Left lung (tissue), 10 donors: ENCODE measurements around the gene CALHM2. TPM values are rescaled to one million over a fixed set of nuclear protein-coding genes. Genes with fewer than 3 reads are reported as not detected.
A peak's percentile ranks its signal among the peaks of the same experiment; 100 is the strongest.

Experiments used
- ATAC-seq: fragments of 200-7000 bp; cut with Tn5 transposase; one replicate; pipeline ENCODE4 v1.9.1; 2020; ENCODE audit warnings: moderate library complexity
- DNase-seq, 4 donors: peaks; one replicate each; pipeline ENCODE4 v3.0.0-alpha.2; 2013 to 2020
- H3K27ac ChIP-seq, 2 donors: fragments of 200-600 bp; sonication (generic) in 1 of 2; one replicate each; pipeline versions ENCODE4 v1.5.0 to v1.8.0; 2020 to 2021
- H3K27me3 ChIP-seq, 2 donors: fragments of 200-600 bp; sonication (generic) in 1 of 2; one replicate each; pipeline versions ENCODE4 v1.5.0 to v1.8.0; 2020 to 2021
- H3K36me3 ChIP-seq, 2 donors: fragments of 200-600 bp; sonication (generic) in 1 of 2; one replicate each; pipeline versions ENCODE4 v1.5.0 to v1.8.0; 2020 to 2021
- H3K4me1 ChIP-seq, 2 donors: fragments of 200-600 bp; one replicate each; pipeline ENCODE4 v1.8.0; 2021
- H3K4me3 ChIP-seq, 2 donors: fragments of 200-600 bp; sonication (generic) in 1 of 2; one replicate each; pipeline versions ENCODE4 v1.5.0 to v1.8.0; 2020 to 2021; ENCODE audit warnings: mild to moderate bottlenecking in 1 of 2
- H3K9me3 ChIP-seq, 2 donors: fragments of 200-600 bp; sonication (generic) in 1 of 2; one replicate each; pipeline versions ENCODE4 v1.5.0 to v1.8.0; 2020 to 2021
- CTCF ChIP-seq, 2 donors: fragments of 200-600 bp; sonication (generic) in 1 of 2; IDR thresholded peaks; one replicate each; pipeline versions ENCODE4 v1.5.0 to v1.8.0; 2021; ENCODE audit warnings: antibody characterized with exemption in 2 of 2
- intact Hi-C, 2 donors: fragments of 100-400 bp; cut with DNase I; formaldehyde crosslinking; loops; one replicate each; pipeline versions ENCODE4 v1.11.2 to v1.14.2; 2022
- polyA plus RNA-seq, 6 donors: library from polyadenylated mRNA; unstranded; fragments of 120-200 nt; gene quantifications; one replicate each; pipeline ENCODE4 v1.2.1, GENCODE V29; 2013; ENCODE audit not compliant: insufficient read length in 6 of 6
- total RNA-seq, 2 donors: library from RNA; stranded (reverse); fragmentation: NEBNext Ultra II Directional; extraction: Animal tissue kit (Norgen Biotek cat#: 25700); gene quantifications; one replicate each; pipeline ENCODE4 v1.2.1, GENCODE V29; 2021
- donor health status: DM: no; HTN: yes; CAD: no.
- donor health status: DM: no; HTN: no; CAD: no.

The CALHM2 gene
- total and polyA plus RNA-seq, 8 donors, result 11.1 to 60.2 (median 17.9) TPM

DNA sequence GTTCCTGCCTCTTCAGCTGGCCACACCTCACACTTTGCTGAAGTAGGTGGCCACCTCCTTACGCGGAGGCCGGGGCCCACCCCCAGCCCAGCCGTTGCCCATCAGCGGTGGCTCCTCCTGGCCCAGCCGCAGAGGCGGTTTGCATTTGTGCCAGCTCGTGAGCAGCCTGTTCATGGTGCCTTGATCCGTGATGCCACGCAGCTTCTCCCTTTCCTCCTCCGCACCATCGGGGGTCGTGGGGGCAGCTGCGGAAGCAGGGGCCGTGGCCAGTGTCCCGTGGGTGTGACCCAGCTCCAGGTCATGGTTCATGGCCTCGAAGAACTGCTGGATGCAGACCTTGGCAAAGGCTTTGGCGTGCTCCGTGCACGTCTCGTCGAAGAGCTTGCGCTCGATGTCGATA lies 3.1 kb upstream of the CALHM2 start:
- H3K36me3 ChIP-seq, result peaks cover 0 to 2% of the 10 kb centered on the region in 2 donors
- DNase-seq (peak in 1 of 4 donors; percentile 69), ATAC-seq (no peak)
- peaks cover 10 to 24% of the 10 kb centered on the region in 2 donors for H3K4me1 ChIP-seq
- no peaks in the 10 kb centered on the region for H3K9me3 ChIP-seq
- no peak overlapping the region for H3K4me3 ChIP-seq
- intact Hi-C loops, result no loop called here
- no peak for TF ChIP-seq CTCF (IDR thresholded peaks at IDR 0.05)
- H3K27me3 ChIP-seq, result peaks cover 0 to 15% of the 10 kb centered on the region in 2 donors
- H3K27ac ChIP-seq, result no peak overlapping the region

GRCh38 chr10:103454026-103454425 lies 1.9 kb upstream of the CALHM2 start:
- intact Hi-C loops, result no loop called here
- no peak overlapping the region for H3K27ac ChIP-seq
- no peak overlapping the region for H3K4me3 ChIP-seq
- no peak for TF ChIP-seq CTCF (IDR thresholded peaks at IDR 0.05)
- H3K36me3 ChIP-seq, result peaks cover 0 to 15% of the 10 kb centered on the region in 2 donors
- H3K4me1 ChIP-seq, result peaks cover 22 to 36% of the 10 kb centered on the region in 2 donors
- ATAC-seq (no peak), DNase-seq (peak in 1 of 4 donors; percentile 72)
- no peaks in the 10 kb centered on the region for H3K9me3 ChIP-seq
- peaks cover 0 to 15% of the 10 kb centered on the region in 2 donors for H3K27me3 ChIP-seq

DNA sequence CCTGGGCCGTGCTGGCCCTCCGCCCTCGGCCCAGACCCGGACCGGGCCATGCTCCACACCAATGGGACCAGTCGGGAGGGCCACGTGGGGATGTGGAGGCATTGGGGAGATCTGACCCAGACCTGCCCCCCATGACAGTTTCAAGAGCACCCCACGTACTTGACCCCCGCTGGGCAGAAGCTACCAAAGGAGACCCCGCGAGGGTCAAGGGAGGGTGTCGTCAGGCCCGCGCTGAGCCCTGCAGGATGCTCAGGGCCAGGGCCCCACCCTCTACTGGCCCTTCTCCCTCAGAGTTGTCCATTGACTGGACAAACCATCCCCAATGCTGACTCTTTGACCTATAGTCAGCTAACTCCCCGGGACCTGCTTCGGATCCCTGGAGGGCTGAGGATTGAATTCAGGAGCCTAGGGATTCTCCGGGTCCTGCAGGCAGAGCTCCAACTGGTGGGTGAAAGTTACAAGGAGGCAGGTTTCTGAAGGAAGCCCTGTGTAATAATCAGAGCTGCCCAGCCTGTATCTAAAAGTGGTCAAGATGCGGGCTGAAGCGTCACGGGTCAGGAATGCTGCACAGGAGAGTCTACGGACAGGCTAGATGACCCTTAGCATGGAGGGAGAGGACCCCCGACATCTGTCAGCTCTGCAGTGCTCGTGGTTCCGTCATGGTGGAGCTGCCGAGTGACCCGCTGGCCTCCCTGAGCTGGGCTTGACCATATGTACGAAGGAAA lies 498 bp upstream of the CALHM2 start:
- Histone ChIP-seq H3K27ac (peak overlapping the region; percentile 83 to 84), H3K36me3 (peaks cover 0 to 27% of the 10 kb centered on the region in 2 donors), H3K27me3 (peaks cover 0 to 15% of the 10 kb centered on the region in 2 donors), H3K9me3 (no peaks in the 10 kb centered on the region), H3K4me1 (peaks cover 29 to 49% of the 10 kb centered on the region in 2 donors), H3K4me3 (peak overlapping the region; percentile 75 to 77)
- peak in 1 of 4 donors; percentile 45 for DNase-seq
- no peak for TF ChIP-seq CTCF (IDR thresholded peaks at IDR 0.05)
- intact Hi-C loops, result no loop called here
- ATAC-seq, result no peak

DNA sequence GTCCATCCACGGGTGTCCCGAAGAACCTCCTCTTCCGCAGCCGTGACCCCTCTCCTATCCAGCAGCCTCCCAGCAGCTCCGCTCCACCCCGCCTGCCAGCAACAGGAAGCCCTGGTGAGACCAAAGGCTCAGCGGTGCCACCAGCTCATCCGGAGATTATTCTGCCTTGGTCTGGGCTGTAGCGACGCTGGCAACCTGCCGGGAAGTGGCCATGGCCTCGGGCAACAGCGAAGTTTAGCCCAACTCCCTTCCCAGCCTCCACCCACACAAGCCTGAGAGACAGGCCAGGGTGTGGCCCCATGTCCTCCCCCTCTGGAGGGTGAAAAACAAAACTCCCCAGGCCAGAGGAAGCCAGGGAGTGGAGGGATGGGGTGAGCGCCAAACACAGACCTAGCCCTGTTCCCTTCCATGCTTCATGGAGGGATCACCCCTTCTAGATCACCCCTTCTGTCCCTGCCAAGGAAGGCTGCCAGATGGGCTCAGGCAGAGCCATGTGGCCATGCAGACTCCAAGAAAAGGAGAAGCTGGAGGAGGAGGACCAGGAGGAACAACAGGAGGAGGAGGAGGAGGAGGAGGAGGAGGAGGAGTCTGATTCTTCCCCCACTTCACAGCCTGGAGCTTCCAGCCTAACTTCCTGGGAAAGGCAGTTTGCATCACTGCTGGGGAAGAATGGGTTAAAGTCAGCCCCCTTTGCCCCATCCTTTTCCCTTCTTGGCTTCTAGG lies 918 bp downstream of the CALHM2 start:
- Histone ChIP-seq H3K36me3 (peaks cover 0 to 41% of the 10 kb centered on the region in 2 donors), H3K4me1 (peaks cover 36 to 64% of the 10 kb centered on the region in 2 donors), H3K27me3 (peaks cover 0 to 15% of the 10 kb centered on the region in 2 donors), H3K9me3 (no peaks in the 10 kb centered on the region), H3K4me3 (peak overlapping the region; percentile 75 to 77), H3K27ac (peak overlapping the region; percentile 83 to 84)
- TF ChIP-seq CTCF (IDR thresholded peaks at IDR 0.05), result no peak
- DNase-seq, result peak in 2 of 4 donors; percentile 70 to 87
- intact Hi-C loops, result no loop called here
- peak; percentile 54 for ATAC-seq

DNA sequence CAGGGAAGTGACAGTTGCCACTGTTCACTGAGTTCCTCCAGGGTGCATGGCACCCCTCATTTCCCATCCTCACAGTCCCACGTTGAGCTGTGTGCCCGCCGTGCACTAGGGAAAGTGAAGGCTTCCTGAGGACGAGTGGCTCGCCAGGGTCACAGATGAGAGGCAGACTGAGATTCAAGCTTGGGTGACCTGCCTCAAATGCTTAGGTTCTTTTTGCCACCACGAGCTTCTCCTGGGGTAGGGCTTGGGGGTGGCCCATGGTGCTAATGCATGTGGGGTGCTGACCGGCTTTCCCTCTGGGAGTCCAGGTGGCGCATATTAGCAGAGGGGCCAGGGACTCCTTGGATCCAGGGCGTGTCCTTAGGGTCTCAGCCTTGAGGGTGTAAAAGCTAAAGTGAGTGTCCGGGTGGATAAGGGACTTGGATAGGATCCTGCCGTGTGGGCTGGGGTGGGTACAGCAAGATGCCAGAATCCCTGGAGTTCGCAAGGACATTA lies 1.9 kb downstream of the CALHM2 start:
- no peak for TF ChIP-seq CTCF (IDR thresholded peaks at IDR 0.05)
- ATAC-seq (no peak), DNase-seq (peak in 1 of 4 donors; percentile 52)
- peak overlapping the region; percentile 83 to 84 for H3K27ac ChIP-seq
- peaks cover 36 to 74% of the 10 kb centered on the region in 2 donors for H3K4me1 ChIP-seq
- H3K9me3 ChIP-seq, result no peaks in the 10 kb centered on the region
- peak overlapping the region; percentile 75 to 77 for H3K4me3 ChIP-seq
- intact Hi-C loops, result no loop called here
- H3K27me3 ChIP-seq, result peaks cover 0 to 15% of the 10 kb centered on the region in 2 donors
- H3K36me3 ChIP-seq, result peaks cover 0 to 51% of the 10 kb centered on the region in 2 donors
